ENCODE measurements around the gene FAM117A.
"Not testable (repeated sequence)": the region's sequence is repeated elsewhere in the genome, so short reads cannot be mapped to it uniquely, and the experiment has no call there.

FAM117A gene

GRCh38 chr17:49680314-49680713 lies 83.6 kb downstream of the FAM117A start:
- DNase-seq (ENCODE audit: low spot score): no peak
- no peak for TF ChIP-seq CTCF (IDR thresholded peaks at IDR 0.05; ENCODE audit: extremely low read depth, insufficient read depth, missing control alignments)
- in situ Hi-C loops (cut with MboI; ENCODE audit: low pct_unique_long_range_greater_than_20kb, low sequenced_read_pairs, unreplicated experiment): no loop called here

GRCh38 chr17:49677933-49678847 lies 85.7 kb downstream of the FAM117A start, which contains the start of gene SPOP:
Gene SPOP, minus strand, starts transcription at chr17:49678097. Its CDS starts 55,287 bp downstream, at chr17:49622810.
- in situ Hi-C loops (cut with MboI; ENCODE audit: low pct_unique_long_range_greater_than_20kb, low sequenced_read_pairs, unreplicated experiment): no loop called here

GRCh38 chr17:49677134-49677932 lies 86.6 kb downstream of the FAM117A start:
- in situ Hi-C loops (cut with MboI; ENCODE audit: low pct_unique_long_range_greater_than_20kb, low sequenced_read_pairs, unreplicated experiment): no loop called here
- no peak for TF ChIP-seq CTCF (IDR thresholded peaks at IDR 0.05; ENCODE audit: extremely low read depth, insufficient read depth, missing control alignments)

More at GRCh38 chr17:49677933-49678847, 85.7 kb downstream of the FAM117A start, which contains the start of gene SPOP:
- TF ChIP-seq CTCF (IDR thresholded peaks at IDR 0.05; ENCODE audit: extremely low read depth, insufficient read depth, missing control alignments): no peak
- DNase-seq (ENCODE audit: low spot score): peak; percentile 95

GRCh38 chr17:49676276-49676868 lies 87.6 kb downstream of the FAM117A start:
- peak; percentile 84 for DNase-seq (ENCODE audit: low spot score)
- no peak for TF ChIP-seq CTCF (IDR thresholded peaks at IDR 0.05; ENCODE audit: extremely low read depth, insufficient read depth, missing control alignments)
- in situ Hi-C loops (cut with MboI; ENCODE audit: low pct_unique_long_range_greater_than_20kb, low sequenced_read_pairs, unreplicated experiment): no loop called here

More at GRCh38 chr17:49677134-49677932, 86.6 kb downstream of the FAM117A start:
- peak; percentile 94 for DNase-seq (ENCODE audit: low spot score)

GRCh38 chr17:49674507-49674906 lies 89.4 kb downstream of the FAM117A start:
- no peak for DNase-seq (ENCODE audit: low spot score)
- TF ChIP-seq CTCF (IDR thresholded peaks at IDR 0.05; ENCODE audit: extremely low read depth, insufficient read depth, missing control alignments): no peak
- in situ Hi-C loops (cut with MboI; ENCODE audit: low pct_unique_long_range_greater_than_20kb, low sequenced_read_pairs, unreplicated experiment): no loop called here

GRCh38 chr17:49673679-49674078 lies 90.3 kb downstream of the FAM117A start:
- in situ Hi-C loops (cut with MboI; ENCODE audit: low pct_unique_long_range_greater_than_20kb, low sequenced_read_pairs, unreplicated experiment); DNase-seq (ENCODE audit: low spot score): not testable (repeated sequence)

All from GM13977 (cell line).